GM23338 (cell line): Measurements from ENCODE around the gene DENND4C. TPM values are rescaled to one million over a fixed set of nuclear protein-coding genes. Genes with fewer than 3 reads are reported as not detected.
"Not testable (repeated sequence)": the region's sequence is repeated elsewhere in the genome, so short reads cannot be mapped to it uniquely, and the experiment has no call there.

Source experiments
- ATAC-seq: fragments of 200-7000 bp; cut with Tn5 transposase; 3 replicates; pipeline ENCODE4 v1.9.1; 2020
- DNase-seq: peaks from one replicate; pipeline ENCODE4 v3.0.0-alpha.2; 2015; ENCODE audit warnings: low spot score
- H2AFZ ChIP-seq: fragments of 200-600 bp; sonication (generic); 2 replicates; pipeline ENCODE4 v1.8.0; 2016; ENCODE audit warnings: antibody characterized with exemption, mild to moderate bottlenecking, moderate library complexity
- H3F3A ChIP-seq: fragments of 200-600 bp; sonication (generic); replicated peaks from 2 replicates; pipeline ENCODE4 v1.8.0; 2017; ENCODE audit warnings: antibody characterized with exemption, mixed run types, low read depth
- H3K27ac ChIP-seq: fragments of 200-600 bp; sonication (generic); 2 replicates; pipeline ENCODE4 v1.6.1; 2016; ENCODE audit warnings: low read depth
- H3K27me3 ChIP-seq: fragments of 200-600 bp; sonication (generic); 2 replicates; pipeline ENCODE4 v1.8.0; 2016; ENCODE audit warnings: mild to moderate bottlenecking, mixed run types, moderate library complexity; ENCODE audit not compliant: insufficient read depth
- H3K36me3 ChIP-seq: fragments of 200-600 bp; sonication (generic); 2 replicates; pipeline ENCODE4 v1.8.0; 2016; ENCODE audit warnings: mild to moderate bottlenecking; ENCODE audit not compliant: insufficient read depth
- H3K4me1 ChIP-seq: fragments of 200-600 bp; sonication (generic); 2 replicates; pipeline ENCODE4 v1.8.0; 2016; ENCODE audit warnings: mild to moderate bottlenecking, moderate library complexity; ENCODE audit not compliant: insufficient read depth
- H3K4me2 ChIP-seq: fragments of 200-600 bp; sonication (generic); 2 replicates; pipeline ENCODE4 v1.7.1; 2017; ENCODE audit warnings: mixed run types
- H3K4me3 ChIP-seq: fragments of 200-600 bp; sonication (generic); 2 replicates; pipeline ENCODE4 v1.6.1; 2016; ENCODE audit warnings: mixed run types
- H3K79me2 ChIP-seq: fragments of 200-600 bp; sonication (generic); replicated peaks from 2 replicates; pipeline ENCODE4 v1.8.0; 2017; ENCODE audit warnings: mild to moderate bottlenecking; ENCODE audit not compliant: insufficient read depth
- H3K9me2 ChIP-seq: fragments of 200-600 bp; sonication (generic); 2 replicates; pipeline ENCODE4 v1.8.0; 2017; ENCODE audit not compliant: insufficient read depth
- H4K20me1 ChIP-seq: fragments of 200-600 bp; sonication (generic); replicated peaks from 2 replicates; pipeline ENCODE4 v1.8.0; 2017; ENCODE audit warnings: mild to moderate bottlenecking; ENCODE audit not compliant: insufficient read depth
- H3K27ac Mint-ChIP-seq: 2 replicates; pipeline ENCODE4 v1.8.0; 2020; ENCODE audit warnings: inconsistent platforms, mild to moderate bottlenecking, moderate library complexity, mixed read lengths
- H3K27me3 Mint-ChIP-seq: 3 replicates; pipeline ENCODE4 v1.8.0; 2022; ENCODE audit warnings: low read depth, mild to moderate bottlenecking, moderate library complexity, mixed read lengths, inconsistent platforms; ENCODE audit not compliant: insufficient read depth, poor library complexity
- H3K36me3 Mint-ChIP-seq: 3 replicates; pipeline ENCODE4 v1.8.0; 2021; ENCODE audit warnings: low read depth, mild to moderate bottlenecking, inconsistent platforms, moderate library complexity, mixed read lengths
- H3K4me1 Mint-ChIP-seq: 3 replicates; pipeline ENCODE4 v1.8.0; 2020; ENCODE audit warnings: mild to moderate bottlenecking, inconsistent platforms, mixed read lengths
- H3K4me3 Mint-ChIP-seq: 3 replicates; pipeline ENCODE4 v1.8.0; 2021; ENCODE audit warnings: moderate library complexity, mild to moderate bottlenecking, inconsistent platforms, mixed read lengths
- H3K9me3 Mint-ChIP-seq: 3 replicates; pipeline ENCODE4 v1.8.0; 2020; ENCODE audit warnings: moderate library complexity, mild to moderate bottlenecking, inconsistent platforms, mixed read lengths
- CREB1 ChIP-seq: fragments of 250-450 bp; sonication (Bioruptor Pico); IDR thresholded peaks from 2 replicates; pipeline ENCODE4 v1.5.0; 2020; ENCODE audit warnings: low read depth, mild to moderate bottlenecking, moderate library complexity
- EZH2 ChIP-seq: fragments of 200-600 bp; sonication (generic); IDR thresholded peaks from one replicate; pipeline ENCODE4 v1.8.0; 2017; ENCODE audit warnings: antibody characterized with exemption, mild to moderate bottlenecking, low read depth; ENCODE audit not compliant: unreplicated experiment
- EZH2phosphoT487 ChIP-seq: fragments of 200-600 bp; sonication (generic); IDR thresholded peaks from one replicate; pipeline ENCODE4 v1.8.1; 2018; ENCODE audit warnings: antibody characterized with exemption; ENCODE audit not compliant: unreplicated experiment
- JUNB ChIP-seq: IDR thresholded peaks from one replicate; pipeline ENCODE4 v1.6.1; 2016; ENCODE audit warnings: antibody characterized with exemption; ENCODE audit not compliant: unreplicated experiment
- NANOG ChIP-seq: IDR thresholded peaks from 2 replicates; pipeline ENCODE4 v1.6.1; 2016; ENCODE audit warnings: antibody characterized with exemption, borderline replicate concordance
- POLR2AphosphoS5 ChIP-seq: IDR thresholded peaks from 2 replicates; pipeline ENCODE4 v1.6.1; 2016; ENCODE audit warnings: antibody characterized with exemption, low read depth
- STAT1 ChIP-seq: IDR thresholded peaks from one replicate; pipeline ENCODE4 v1.6.1; 2016; ENCODE audit warnings: antibody characterized with exemption; ENCODE audit not compliant: unreplicated experiment
- ZNF114 ChIP-seq: fragments of 250-450 bp; sonication (Bioruptor Pico); IDR thresholded peaks from 2 replicates; pipeline ENCODE4 v1.5.0; 2020; ENCODE audit warnings: mild to moderate bottlenecking, moderate library complexity
- polyA plus RNA-seq: library from polyadenylated mRNA; unstranded; fragments of >200 nt; fragmentation: Nextera tagmentation; extraction: Ambion mirVana; gene quantifications from 2 replicates; pipeline ENCODE4 v1.2.1, GENCODE V29; 2016
- total RNA-seq: library from RNA; depleted of rRNA; stranded (reverse); fragments of >200 nt; shearing (Covaris generic); gene quantifications from 2 replicates; pipeline ENCODE4 v1.2.3, GENCODE V29; 2014
- TF ChIP-seq, protein P1 (sequence below), 2 experiments: fragments of 200-600 bp in 1 of 2; sonication (generic) in 1 of 2; conservative IDR thresholded peaks; 2 replicates each; pipeline versions ENCODE4 v1.5.1 to v1.6.1; 2016 to 2017; ENCODE audit warnings: antibody characterized with exemption in 2 of 2, low read depth in 2 of 2, mild to moderate bottlenecking in 2 of 2, moderate library complexity in 1 of 2
- TF ChIP-seq, protein P2 (sequence below): fragments of 250-450 bp; sonication (Bioruptor Pico); IDR thresholded peaks from 2 replicates; pipeline ENCODE4 v1.5.0; 2020; ENCODE audit warnings: mild to moderate bottlenecking, moderate library complexity

The DENND4C gene
- total and polyA plus RNA-seq, 2 experiments from 2014 or later, result 6.4 to 30.8 TPM

DNA sequence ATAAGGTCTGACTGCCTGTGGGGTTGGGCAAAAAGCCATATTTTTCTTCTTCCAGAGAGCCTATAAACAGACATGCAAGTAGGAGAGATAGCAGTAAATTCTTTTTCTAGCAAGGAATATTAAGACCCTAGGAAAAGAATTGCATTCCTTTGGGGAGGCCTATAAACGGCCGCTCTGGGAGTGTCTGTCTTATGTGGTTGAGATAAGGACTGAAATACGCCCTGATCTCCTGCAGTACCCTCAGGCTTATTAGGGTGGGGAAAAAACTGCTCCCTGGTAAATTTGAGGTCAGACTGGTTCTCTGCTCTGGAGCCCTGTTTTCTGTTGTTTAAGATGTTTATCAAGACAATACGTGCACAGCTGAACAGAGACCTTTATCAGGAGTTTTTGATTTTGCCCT is 172.7 kb downstream of the DENND4C start:
- not testable (repeated sequence) for H3K79me2 ChIP-seq, ATAC-seq, H3K4me2 ChIP-seq, H2AFZ ChIP-seq, H3K27ac ChIP-seq, H3K4me3 Mint-ChIP-seq, H3K9me2 ChIP-seq, H3K36me3 ChIP-seq, H3K27me3 ChIP-seq, H4K20me1 ChIP-seq, DNase-seq, H3F3A ChIP-seq, H3K9me3 Mint-ChIP-seq, H3K27ac Mint-ChIP-seq, H3K4me1 Mint-ChIP-seq, H3K36me3 Mint-ChIP-seq, H3K4me1 ChIP-seq, H3K4me3 ChIP-seq
- H3K27me3 Mint-ChIP-seq, result peaks cover 12% of the 10 kb centered on the region

DNA sequence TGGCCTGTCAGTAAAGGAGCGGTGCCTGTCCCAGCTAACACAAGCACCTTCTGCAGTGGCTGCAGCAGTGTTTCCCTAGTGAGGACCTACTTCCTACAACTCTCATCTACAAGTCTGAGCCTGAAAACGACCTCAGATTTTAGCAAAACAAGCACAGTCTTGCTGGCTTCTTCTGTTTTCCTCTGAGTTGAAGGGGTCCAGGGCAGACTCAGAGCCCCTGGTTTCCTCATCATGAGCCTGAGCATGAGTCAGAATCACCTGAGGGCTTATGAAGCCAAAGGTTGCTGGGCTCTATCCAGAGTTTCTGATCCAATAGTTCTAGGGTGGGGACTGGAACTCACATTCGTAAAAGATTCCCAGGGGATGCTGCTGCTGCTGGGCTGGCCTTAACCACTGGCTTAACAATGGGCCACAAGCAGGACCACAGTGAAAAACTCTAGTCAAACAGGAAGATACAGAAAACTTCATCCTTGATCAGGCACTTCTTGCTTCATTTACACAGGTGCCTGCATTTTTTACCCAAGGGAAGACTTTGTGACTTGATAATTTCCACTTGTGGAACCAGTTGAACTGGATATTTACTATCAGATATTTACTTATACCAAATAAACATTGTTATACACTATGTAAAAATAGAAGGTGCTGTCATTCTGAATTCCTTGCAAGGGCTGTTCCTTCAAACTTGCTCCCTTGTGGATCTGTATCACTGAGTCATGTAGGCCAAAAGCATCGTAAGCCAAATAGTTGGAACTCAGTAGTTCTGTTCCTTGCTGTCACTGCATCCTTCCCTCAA is 174.0 kb downstream of the DENND4C start:
- Mint-ChIP-seq H3K27ac (no peak overlapping the region), H3K9me3 (peaks cover 10% of the 10 kb centered on the region), H3K4me3 (no peak overlapping the region), H3K36me3 (peaks cover 4% of the 10 kb centered on the region; the same call in 1 of the 3 replicates), H3K4me1 (peaks cover 3% of the 10 kb centered on the region; the same call in 1 of the 3 replicates), H3K27me3 (peaks cover 20% of the 10 kb centered on the region)
- Histone ChIP-seq H3K4me3 (no peak overlapping the region), H3K9me2 (0 out of 2 replicates have a peak, but pooled peaks cover 7% of the 10 kb centered on the region), H4K20me1 (no peaks in the 10 kb centered on the region), H3K4me2 (no peak overlapping the region), H2AFZ (no peak overlapping the region), H3F3A (no peaks in the 10 kb centered on the region; the same call in 1 of the 2 replicates), H3K4me1 (peaks cover 6% of the 10 kb centered on the region), H3K27ac (no peak overlapping the region), H3K36me3 (no peaks in the 10 kb centered on the region; the same call in 1 of the 2 replicates), H3K27me3 (peaks cover 6% of the 10 kb centered on the region), H3K79me2 (no peaks in the 10 kb centered on the region)
- ATAC-seq (no peak), DNase-seq (no peak)
- TF ChIP-seq NANOG (no peak), CREB1 (CRISPR knock-in tag) (no peak), EZH2 (no peak), ZNF114 (no peak), STAT1 (no peak), POLR2AphosphoS5 (no peak), EZH2phosphoT487 (no peak), JUNB (no peak)
- TF ChIP-seq, protein P1, sequence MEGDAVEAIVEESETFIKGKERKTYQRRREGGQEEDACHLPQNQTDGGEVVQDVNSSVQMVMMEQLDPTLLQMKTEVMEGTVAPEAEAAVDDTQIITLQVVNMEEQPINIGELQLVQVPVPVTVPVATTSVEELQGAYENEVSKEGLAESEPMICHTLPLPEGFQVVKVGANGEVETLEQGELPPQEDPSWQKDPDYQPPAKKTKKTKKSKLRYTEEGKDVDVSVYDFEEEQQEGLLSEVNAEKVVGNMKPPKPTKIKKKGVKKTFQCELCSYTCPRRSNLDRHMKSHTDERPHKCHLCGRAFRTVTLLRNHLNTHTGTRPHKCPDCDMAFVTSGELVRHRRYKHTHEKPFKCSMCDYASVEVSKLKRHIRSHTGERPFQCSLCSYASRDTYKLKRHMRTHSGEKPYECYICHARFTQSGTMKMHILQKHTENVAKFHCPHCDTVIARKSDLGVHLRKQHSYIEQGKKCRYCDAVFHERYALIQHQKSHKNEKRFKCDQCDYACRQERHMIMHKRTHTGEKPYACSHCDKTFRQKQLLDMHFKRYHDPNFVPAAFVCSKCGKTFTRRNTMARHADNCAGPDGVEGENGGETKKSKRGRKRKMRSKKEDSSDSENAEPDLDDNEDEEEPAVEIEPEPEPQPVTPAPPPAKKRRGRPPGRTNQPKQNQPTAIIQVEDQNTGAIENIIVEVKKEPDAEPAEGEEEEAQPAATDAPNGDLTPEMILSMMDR (conservative IDR thresholded peaks at IDR 0.05; ENCODE audit: low read depth in 2 of 2), result no peak
- TF ChIP-seq, protein P2, sequence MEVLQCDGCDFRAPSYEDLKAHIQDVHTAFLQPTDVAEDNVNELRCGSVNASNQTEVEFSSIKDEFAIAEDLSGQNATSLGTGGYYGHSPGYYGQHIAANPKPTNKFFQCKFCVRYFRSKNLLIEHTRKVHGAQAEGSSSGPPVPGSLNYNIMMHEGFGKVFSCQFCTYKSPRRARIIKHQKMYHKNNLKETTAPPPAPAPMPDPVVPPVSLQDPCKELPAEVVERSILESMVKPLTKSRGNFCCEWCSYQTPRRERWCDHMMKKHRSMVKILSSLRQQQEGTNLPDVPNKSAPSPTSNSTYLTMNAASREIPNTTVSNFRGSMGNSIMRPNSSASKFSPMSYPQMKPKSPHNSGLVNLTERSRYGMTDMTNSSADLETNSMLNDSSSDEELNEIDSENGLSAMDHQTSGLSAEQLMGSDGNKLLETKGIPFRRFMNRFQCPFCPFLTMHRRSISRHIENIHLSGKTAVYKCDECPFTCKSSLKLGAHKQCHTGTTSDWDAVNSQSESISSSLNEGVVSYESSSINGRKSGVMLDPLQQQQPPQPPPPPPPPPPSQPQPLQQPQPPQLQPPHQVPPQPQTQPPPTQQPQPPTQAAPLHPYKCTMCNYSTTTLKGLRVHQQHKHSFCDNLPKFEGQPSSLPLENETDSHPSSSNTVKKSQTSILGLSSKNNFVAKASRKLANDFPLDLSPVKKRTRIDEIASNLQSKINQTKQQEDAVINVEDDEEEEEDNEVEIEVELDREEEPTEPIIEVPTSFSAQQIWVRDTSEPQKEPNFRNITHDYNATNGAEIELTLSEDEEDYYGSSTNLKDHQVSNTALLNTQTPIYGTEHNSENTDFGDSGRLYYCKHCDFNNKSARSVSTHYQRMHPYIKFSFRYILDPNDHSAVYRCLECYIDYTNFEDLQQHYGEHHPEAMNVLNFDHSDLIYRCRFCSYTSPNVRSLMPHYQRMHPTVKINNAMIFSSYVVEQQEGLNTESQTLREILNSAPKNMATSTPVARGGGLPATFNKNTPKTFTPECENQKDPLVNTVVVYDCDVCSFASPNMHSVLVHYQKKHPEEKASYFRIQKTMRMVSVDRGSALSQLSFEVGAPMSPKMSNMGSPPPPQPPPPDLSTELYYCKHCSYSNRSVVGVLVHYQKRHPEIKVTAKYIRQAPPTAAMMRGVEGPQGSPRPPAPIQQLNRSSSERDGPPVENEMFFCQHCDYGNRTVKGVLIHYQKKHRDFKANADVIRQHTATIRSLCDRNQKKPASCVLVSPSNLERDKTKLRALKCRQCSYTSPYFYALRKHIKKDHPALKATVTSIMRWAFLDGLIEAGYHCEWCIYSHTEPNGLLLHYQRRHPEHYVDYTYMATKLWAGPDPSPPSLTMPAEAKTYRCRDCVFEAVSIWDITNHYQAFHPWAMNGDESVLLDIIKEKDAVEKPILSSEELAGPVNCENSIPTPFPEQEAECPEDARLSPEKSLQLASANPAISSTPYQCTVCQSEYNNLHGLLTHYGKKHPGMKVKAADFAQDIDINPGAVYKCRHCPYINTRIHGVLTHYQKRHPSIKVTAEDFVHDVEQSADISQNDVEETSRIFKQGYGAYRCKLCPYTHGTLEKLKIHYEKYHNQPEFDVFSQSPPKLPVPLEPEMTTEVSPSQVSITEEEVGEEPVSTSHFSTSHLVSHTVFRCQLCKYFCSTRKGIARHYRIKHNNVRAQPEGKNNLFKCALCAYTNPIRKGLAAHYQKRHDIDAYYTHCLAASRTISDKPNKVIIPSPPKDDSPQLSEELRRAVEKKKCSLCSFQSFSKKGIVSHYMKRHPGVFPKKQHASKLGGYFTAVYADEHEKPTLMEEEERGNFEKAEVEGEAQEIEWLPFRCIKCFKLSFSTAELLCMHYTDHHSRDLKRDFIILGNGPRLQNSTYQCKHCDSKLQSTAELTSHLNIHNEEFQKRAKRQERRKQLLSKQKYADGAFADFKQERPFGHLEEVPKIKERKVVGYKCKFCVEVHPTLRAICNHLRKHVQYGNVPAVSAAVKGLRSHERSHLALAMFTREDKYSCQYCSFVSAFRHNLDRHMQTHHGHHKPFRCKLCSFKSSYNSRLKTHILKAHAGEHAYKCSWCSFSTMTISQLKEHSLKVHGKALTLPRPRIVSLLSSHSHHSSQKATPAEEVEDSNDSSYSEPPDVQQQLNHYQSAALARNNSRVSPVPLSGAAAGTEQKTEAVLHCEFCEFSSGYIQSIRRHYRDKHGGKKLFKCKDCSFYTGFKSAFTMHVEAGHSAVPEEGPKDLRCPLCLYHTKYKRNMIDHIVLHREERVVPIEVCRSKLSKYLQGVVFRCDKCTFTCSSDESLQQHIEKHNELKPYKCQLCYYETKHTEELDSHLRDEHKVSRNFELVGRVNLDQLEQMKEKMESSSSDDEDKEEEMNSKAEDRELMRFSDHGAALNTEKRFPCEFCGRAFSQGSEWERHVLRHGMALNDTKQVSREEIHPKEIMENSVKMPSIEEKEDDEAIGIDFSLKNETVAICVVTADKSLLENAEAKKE, result no peak
